GM13976 (cell line): ENCODE results near the gene LIMS2.

Source experiments
- DNase-seq: peaks from one replicate; pipeline ENCODE4 v3.0.0; 2012; ENCODE audit warnings: low spot score
- in situ Hi-C: fragments of 300-500 bp; cut with MboI; formaldehyde crosslinking; loops from one replicate; pipeline ENCODE4 v1.12.0; 2022; ENCODE audit warnings: low sequenced_read_pairs, mixed read lengths, inconsistent platforms; ENCODE audit not compliant: unreplicated experiment
- TF ChIP-seq, protein P1 (sequence below): IDR thresholded peaks from 2 replicates; pipeline ENCODE4 v1.5.1; 2012; ENCODE audit warnings: borderline replicate concordance, mild to moderate bottlenecking; ENCODE audit not compliant: insufficient read depth; ENCODE audit errors: extremely low read depth, missing control alignments, control extremely low read depth

The LIMS2 gene

DNA sequence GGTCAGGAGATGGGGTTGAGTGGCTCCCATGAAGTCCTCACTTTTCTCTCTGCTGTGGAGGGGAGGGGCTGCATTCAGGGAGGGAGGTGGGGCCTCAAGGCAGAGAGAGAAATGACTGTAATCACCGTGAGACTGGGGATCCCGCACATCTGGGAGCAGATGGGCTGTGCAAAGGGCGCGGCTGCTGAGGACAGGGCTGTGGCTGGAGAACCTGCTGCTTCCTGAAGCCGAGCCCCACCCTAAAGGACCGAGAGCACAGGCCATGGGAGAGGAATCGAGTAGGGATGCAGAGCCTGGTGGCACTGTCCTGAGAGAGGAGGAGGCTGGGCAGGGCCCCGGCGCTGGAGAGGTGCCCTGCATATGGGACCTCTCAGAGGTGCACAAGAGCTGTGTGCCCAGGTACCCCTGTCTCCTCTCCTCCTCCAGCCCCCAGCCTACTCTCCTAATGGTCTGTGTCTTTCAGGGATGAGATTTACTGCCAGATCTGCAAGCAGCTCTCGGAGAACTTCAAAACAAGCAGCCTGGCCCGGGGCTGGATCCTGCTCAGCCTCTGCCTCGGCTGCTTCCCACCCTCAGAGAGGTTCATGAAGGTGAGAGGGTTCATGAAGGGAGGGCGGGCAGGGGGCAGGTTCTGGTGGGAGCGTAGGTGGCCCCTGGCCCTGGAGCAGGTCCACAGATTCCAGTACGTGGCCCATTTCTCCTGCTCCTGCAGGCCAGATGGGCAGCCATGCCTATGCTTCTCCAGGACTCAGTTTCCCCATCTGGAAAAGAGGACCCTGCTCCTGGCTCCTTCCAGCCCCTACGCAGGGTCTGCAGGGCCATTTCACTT, 55.2 kb downstream of the LIMS2 start:
- DNase-seq = peak; percentile 75
- TF ChIP-seq, protein P1, sequence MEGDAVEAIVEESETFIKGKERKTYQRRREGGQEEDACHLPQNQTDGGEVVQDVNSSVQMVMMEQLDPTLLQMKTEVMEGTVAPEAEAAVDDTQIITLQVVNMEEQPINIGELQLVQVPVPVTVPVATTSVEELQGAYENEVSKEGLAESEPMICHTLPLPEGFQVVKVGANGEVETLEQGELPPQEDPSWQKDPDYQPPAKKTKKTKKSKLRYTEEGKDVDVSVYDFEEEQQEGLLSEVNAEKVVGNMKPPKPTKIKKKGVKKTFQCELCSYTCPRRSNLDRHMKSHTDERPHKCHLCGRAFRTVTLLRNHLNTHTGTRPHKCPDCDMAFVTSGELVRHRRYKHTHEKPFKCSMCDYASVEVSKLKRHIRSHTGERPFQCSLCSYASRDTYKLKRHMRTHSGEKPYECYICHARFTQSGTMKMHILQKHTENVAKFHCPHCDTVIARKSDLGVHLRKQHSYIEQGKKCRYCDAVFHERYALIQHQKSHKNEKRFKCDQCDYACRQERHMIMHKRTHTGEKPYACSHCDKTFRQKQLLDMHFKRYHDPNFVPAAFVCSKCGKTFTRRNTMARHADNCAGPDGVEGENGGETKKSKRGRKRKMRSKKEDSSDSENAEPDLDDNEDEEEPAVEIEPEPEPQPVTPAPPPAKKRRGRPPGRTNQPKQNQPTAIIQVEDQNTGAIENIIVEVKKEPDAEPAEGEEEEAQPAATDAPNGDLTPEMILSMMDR = no peak
- in situ Hi-C loops = no loop called here

DNA sequence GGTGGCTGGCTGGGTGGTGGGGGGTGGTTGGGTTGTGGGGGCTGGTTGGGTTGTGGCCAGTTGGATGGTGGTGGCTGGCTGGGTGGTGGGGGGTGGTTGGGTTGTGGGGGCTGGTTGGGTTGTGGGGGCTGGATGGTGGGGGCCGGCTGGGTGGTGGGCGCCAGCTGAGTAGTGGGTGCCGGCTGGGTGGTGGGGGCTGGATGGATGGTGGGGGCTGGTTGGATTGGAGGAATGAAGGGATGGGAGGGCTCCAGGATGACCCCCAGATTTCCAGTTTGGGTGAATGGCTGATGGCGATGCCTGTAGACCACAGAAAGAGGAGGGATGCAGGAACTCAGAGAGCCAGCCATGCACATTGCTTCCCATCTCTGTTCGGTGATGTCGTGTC, 56.1 kb downstream of the LIMS2 start:
- TF ChIP-seq, protein P1 = no peak
- in situ Hi-C loops = no loop called here
- DNase-seq = no peak

DNA sequence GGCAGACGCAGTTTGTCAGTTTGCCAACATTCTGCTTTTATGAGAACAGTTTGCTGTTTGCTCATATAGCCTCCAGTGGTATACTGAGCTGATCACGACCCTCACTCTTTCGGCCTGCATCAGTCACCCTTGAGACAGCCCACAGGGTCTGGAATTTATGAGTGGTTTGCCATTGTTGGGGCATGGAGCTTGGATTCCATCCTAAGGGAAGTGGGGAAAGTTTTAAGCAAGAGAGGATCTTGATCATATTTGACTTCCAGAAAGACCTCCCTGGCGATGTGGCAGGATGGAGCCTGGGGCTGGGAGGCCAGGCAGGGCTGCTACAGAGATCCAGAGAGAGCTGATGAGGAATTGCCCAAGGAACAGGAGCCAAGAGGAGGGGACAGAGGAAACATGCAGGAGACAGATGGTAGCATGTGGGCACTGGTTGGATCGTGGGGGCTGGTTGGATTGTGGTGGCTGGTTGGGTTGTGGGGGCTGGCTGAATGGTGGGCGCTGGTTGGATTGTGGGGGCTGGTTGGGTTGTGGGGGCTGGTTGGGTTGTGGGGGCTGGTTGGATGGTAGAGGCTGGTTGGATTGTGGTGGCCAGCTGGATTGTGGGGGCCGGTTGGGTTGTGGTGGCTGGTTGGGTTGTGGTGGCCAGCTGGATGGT, 56.7 kb downstream of the LIMS2 start:
- TF ChIP-seq, protein P1 = no peak
- in situ Hi-C loops = no loop called here

DNA sequence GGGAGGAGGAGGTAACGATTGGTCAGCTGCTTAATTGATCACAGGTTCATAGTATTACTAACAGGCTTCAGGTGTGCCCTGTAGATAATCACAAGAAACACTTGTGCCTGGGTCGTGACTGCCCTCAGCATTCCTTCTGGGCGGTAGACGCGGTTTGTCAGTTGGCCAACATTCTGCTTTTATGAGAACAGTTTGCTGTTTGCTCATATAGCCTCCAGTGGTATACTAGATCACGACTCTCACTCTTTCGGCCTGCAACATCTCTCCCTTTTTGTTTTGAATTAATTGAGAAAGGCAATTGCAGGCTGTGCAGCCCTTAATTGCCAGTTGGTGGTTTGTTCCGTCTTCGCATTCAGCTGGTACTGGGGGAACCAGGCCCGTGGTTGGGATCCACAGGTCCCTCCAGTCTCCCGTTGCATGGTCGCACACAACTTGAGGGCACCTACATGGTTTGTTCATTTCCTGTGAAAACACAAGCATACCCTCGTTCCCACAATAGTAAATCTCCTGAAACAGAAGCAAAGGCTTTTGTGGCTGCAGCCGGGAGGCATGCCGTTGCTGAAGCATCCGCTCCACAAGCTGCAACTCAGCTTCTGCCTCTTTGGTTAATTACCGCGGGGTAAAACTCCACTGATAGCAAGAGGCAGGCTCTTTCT, 59.7 kb downstream of the LIMS2 start:
- no peak for DNase-seq
- in situ Hi-C loops = no loop called here
- TF ChIP-seq, protein P1 = no peak

More for the DNA sequence above, 56.7 kb downstream of the LIMS2 start:
- DNase-seq = no peak

DNA sequence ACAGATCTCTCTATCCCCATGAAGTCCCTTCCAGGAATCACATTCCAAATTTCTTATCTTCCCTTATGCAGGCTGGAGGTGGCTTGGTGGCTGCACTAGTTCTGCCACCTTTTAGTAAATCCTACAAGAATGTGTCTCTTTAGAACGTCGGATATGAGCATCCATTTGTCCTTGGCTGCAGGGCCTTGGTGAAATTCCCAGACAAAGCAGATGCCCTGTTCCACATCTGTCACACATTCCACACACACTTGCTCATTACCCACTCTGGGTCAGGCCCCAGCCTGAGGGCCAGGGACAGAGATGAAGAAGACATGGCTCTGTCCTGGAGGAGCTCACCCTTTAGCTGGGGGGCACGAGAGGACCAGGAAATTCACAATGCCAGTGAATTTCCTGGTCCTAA, 60.6 kb downstream of the LIMS2 start:
- DNase-seq = no peak
- TF ChIP-seq, protein P1 = no peak
- in situ Hi-C loops = no loop called here

DNA sequence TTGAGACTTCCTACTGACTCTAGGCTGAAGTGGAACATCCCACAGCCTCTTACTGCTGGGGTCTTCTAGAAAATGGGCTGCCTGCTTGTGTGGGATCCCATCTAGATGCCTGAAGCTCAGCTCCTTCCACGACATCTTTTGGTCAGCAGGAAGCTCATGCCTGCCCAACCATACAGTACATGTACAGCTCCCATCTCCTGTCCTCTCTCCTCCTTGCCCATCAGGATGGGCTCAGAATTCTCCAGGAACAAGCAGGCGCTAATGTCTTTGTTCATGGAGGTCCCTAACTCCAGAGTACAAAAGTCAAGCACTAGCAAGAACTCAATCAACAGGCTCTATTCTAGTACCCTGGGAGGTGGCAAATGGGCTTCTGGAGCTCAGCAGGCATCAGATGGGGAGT, 61.1 kb downstream of the LIMS2 start:
- TF ChIP-seq, protein P1 = no peak
- no peak for DNase-seq
- in situ Hi-C loops = no loop called here
